ENCODE data around the gene EME2.

Gene EME2

GRCh38 chr16:1782408-1783264 lies 10.0 kb downstream of the EME2 start, which contains the start of the genes NUBP2 and SPSB3:
NUBP2 (plus strand) TSS chr16:1782960; CDS start chr16:1783021, 61 bp downstream.
SPSB3 (minus strand) TSS chr16:1782571; CDS start chr16:1781483, 1,088 bp downstream.
- TF ChIP-seq CTCF (IDR thresholded peaks at IDR 0.05; ENCODE audit: insufficient read depth, low read depth, low read length, missing control alignments) = no peak
- peak within 1 kb of the TSS; percentile 84 for H3K4me3 ChIP-seq (ENCODE audit: low read depth, low read length)
- DNase-seq (ENCODE audit: low read depth) = peak; percentile 100

- no peak overlapping the region for H3K4me3 ChIP-seq (ENCODE audit: low read depth, low read length)
- no peak for DNase-seq (ENCODE audit: low read depth)
- TF ChIP-seq CTCF (IDR thresholded peaks at IDR 0.05; ENCODE audit: insufficient read depth, low read depth, low read length, missing control alignments) = no peak
Measured at GRCh38 chr16:1784977-1785845, 12.6 kb downstream of the EME2 start.

- no peak for TF ChIP-seq CTCF (IDR thresholded peaks at IDR 0.05; ENCODE audit: insufficient read depth, low read depth, low read length, missing control alignments)
- no peak overlapping the region for H3K4me3 ChIP-seq (ENCODE audit: low read depth, low read length)
- no peak for DNase-seq (ENCODE audit: low read depth)
Measured at GRCh38 chr16:1785846-1786170, 13.2 kb downstream of the EME2 start.

GRCh38 chr16:1786242-1787055 lies 13.8 kb downstream of the EME2 start:
- no peak for DNase-seq (ENCODE audit: low read depth)
- TF ChIP-seq CTCF (IDR thresholded peaks at IDR 0.05; ENCODE audit: insufficient read depth, low read depth, low read length, missing control alignments) = no peak
- H3K4me3 ChIP-seq (ENCODE audit: low read depth, low read length) = no peak overlapping the region

- no peak for DNase-seq (ENCODE audit: low read depth)
- TF ChIP-seq CTCF (IDR thresholded peaks at IDR 0.05; ENCODE audit: insufficient read depth, low read depth, low read length, missing control alignments) = no peak
- no peak overlapping the region for H3K4me3 ChIP-seq (ENCODE audit: low read depth, low read length)
Measured at GRCh38 chr16:1787056-1787321, 14.4 kb downstream of the EME2 start.

GRCh38 chr16:1787322-1788094 lies 14.9 kb downstream of the EME2 start:
- no peak overlapping the region for H3K4me3 ChIP-seq (ENCODE audit: low read depth, low read length)
- no peak for TF ChIP-seq CTCF (IDR thresholded peaks at IDR 0.05; ENCODE audit: insufficient read depth, low read depth, low read length, missing control alignments)
- DNase-seq (ENCODE audit: low read depth) = no peak
